ENCODE data around the gene ATP6V0E1.

GRCh38 chr5:173010547-173011464, 27.2 kb downstream of the ATP6V0E1 start:
- no peak for TF ChIP-seq POLR2AphosphoS5 (IDR thresholded peaks at IDR 0.05; ENCODE audit: low read depth, low read length)
- TF ChIP-seq SIN3A (IDR thresholded peaks at IDR 0.05; ENCODE audit: borderline replicate concordance, insufficient read depth, low read length): no peak
